ENCODE data around the gene DNAJC5. TPM values are rescaled to one million over a fixed set of nuclear protein-coding genes. Genes with fewer than 3 reads are reported as not detected.

DNAJC5 gene
- total and polyA plus RNA-seq, 2 of the 8 experiments (the other 6 are each of a cell fraction or from before 2014, with no cell fraction given), result 19.2 to 31.2 TPM

- H3K4me2 ChIP-seq (ENCODE audit: insufficient read depth in 1 of 2, low read depth in 2 of 2, low read length in 2 of 2), result peak overlapping the region; percentile 36 to 83
- DNase-seq (ENCODE audit: low read depth in 1 of 2, low spot score in 2 of 2) (no peak), FAIRE-seq (no peak)
- H3K9ac ChIP-seq (replicated peaks in 1 of 4; ENCODE audit: extremely low read depth in 1 of 4, low read depth in 3 of 4, low read length in 3 of 4), result peak overlapping the region; percentile 65 to 80 (median 74)
- peak overlapping the region; percentile 84 for H4K8ac ChIP-seq (ENCODE audit: extremely low read depth, insufficient read depth, low read length)
- CTCF ChIA-PET (ENCODE audit: partially characterized antibody), result interaction anchor here (0.9 to 5.8 kb wide), 21 partner anchors 9 to 401 kb away, joined by 3 to 59 read pairs (median 4); partner anchors contain the start of genes ARFRP1 and ZGPAT
- H4K5ac ChIP-seq (ENCODE audit: insufficient read length, low read depth, low read length), result peak overlapping the region; percentile 65
- H2AFZ ChIP-seq (ENCODE audit: low read length), result no peak overlapping the region
- H3K4ac ChIP-seq (replicated peaks; ENCODE audit: insufficient read length, low read depth, low read length), result peak overlapping the region; percentile 91
- POLR2A ChIA-PET (ENCODE audit: partially characterized antibody), result interaction anchor here (0.7 to 5.9 kb wide), 48 partner anchors 9 to 342 kb away, joined by 3 to 52 read pairs (median 4); partner anchors contain the start of genes ARFRP1, DNAJC5, PRPF6 and RTEL1
- peak overlapping the region; percentile 50; the same call in 1 of the 2 replicates for H2BK12ac ChIP-seq (ENCODE audit: low read depth, low read length)
- no peak overlapping the region for H3K56ac ChIP-seq (replicated peaks; ENCODE audit: insufficient read length, low read depth, low read length)
- H3K36me3 ChIP-seq (ENCODE audit: control insufficient read depth in 2 of 4, insufficient read depth in 4 of 4, low read length in 3 of 4), result peaks cover 4 to 25% (median 8%) of the 10 kb centered on the region in 4 experiments; a peak in 6 of 8 replicates
- peaks cover 0 to 48% of the 10 kb centered on the region in 2 experiments; a peak in 2 of 4 replicates for H3K79me2 ChIP-seq (ENCODE audit: control insufficient read depth in 1 of 2, insufficient read depth in 2 of 2, low read length in 2 of 2)
- no peak overlapping the region for H2AK5ac ChIP-seq (ENCODE audit: low read depth, low read length)
- peaks cover 6% of the 10 kb centered on the region for H3K79me1 ChIP-seq (ENCODE audit: low read depth, low read length)
- no peak overlapping the region for H2BK120ac ChIP-seq (replicated peaks; ENCODE audit: low read depth, low read length)
- peaks cover under 1 to 9% (median 4%) of the 10 kb centered on the region in 4 experiments; a peak in 6 of 7 replicates for H3K4me1 ChIP-seq (replicated peaks in 1 of 4; ENCODE audit: control insufficient read depth in 3 of 4, insufficient read depth in 4 of 4, low read length in 3 of 4)
- no peaks in the 10 kb centered on the region for H3K9me3 ChIP-seq (ENCODE audit: insufficient read depth in 2 of 2, low read depth in 1 of 2, low read length in 1 of 2)
- H4K20me1 ChIP-seq (replicated peaks in 1 of 2; ENCODE audit: control insufficient read depth in 1 of 2, insufficient read depth in 2 of 2, low read length in 2 of 2), result peaks cover 0 to 11% of the 10 kb centered on the region in 2 experiments
- H2BK15ac ChIP-seq (ENCODE audit: low read length), result no peak overlapping the region
- no peak overlapping the region for H3K14ac ChIP-seq (ENCODE audit: insufficient read length)
- H3K4me3 ChIP-seq (ENCODE audit: extremely low read depth in 1 of 4, insufficient read depth in 2 of 4, low read depth in 3 of 4, low read length in 4 of 4), result peak overlapping the region; percentile 49 to 95 (median 92)
- H3K27me3 ChIP-seq (replicated peaks in 1 of 4; ENCODE audit: control insufficient read depth in 3 of 4, extremely low read depth in 1 of 4, insufficient read depth in 3 of 4, low read length in 3 of 4), result no peaks in the 10 kb centered on the region
- peak overlapping the region; percentile 80; the same call in 1 of the 2 replicates for H3K18ac ChIP-seq (ENCODE audit: extremely low read depth, low read length)
- peak overlapping the region; percentile 93 for H4K91ac ChIP-seq (replicated peaks; ENCODE audit: insufficient read length, low read length)
- no peak overlapping the region for H3K23ac ChIP-seq (ENCODE audit: insufficient read length)
- no peak overlapping the region for H2BK20ac ChIP-seq (ENCODE audit: low read length)
- H3K27ac ChIP-seq (ENCODE audit: low read depth, low read length), result peak overlapping the region; percentile 66; the same call in 1 of the 2 replicates
- H2BK5ac ChIP-seq (ENCODE audit: low read depth, low read length), result peak overlapping the region; percentile 92
- WGBS, 2 experiments (ENCODE audit: extremely low coverage in 1 of 2, insufficient coverage in 1 of 2, insufficient read length in 1 of 2, insufficient replicate concordance in 2 of 2, low coverage in 1 of 2, low lambda C conversion rate in 2 of 2, missing lambda C conversion rate in 1 of 2), result 1% methylated on average over 25 of the region's 25 CpGs; no CpG with 5 or more reads in 1 of the 2 experiments
- peaks cover 4% of the 10 kb centered on the region; the same call in 1 of the 2 replicates for H3K23me2 ChIP-seq (ENCODE audit: low read depth, low read length)
- TF ChIP-seq EZH2 (IDR thresholded peaks at IDR 0.05; ENCODE audit: low read depth, low read length, severe bottlenecking) (no peak), CHD1 (IDR thresholded peaks at IDR 0.05; ENCODE audit: low read depth, low read length) (peak; percentile 66; the same call in 1 of the 2 replicates)
Measured at GRCh38 chr20:63864545-63864977, 30.4 kb upstream of the DNAJC5 start.

All from H1 (cell line).